DMS114 treated with DMSO at 0.1 percent for 48 hours (cell line): ENCODE measurements around the gene KIRREL3.

Experiments used
- DNase-seq: peaks from one replicate; lab custom pipeline; 2025; ENCODE audit not compliant: unreplicated experiment; lab: John Stamatoyannopoulos, UW

KIRREL3 gene

GRCh38 chr11:126519764-126520734 lies 480.5 kb downstream of the KIRREL3 start:
- no peak for DNase-seq

DNA sequence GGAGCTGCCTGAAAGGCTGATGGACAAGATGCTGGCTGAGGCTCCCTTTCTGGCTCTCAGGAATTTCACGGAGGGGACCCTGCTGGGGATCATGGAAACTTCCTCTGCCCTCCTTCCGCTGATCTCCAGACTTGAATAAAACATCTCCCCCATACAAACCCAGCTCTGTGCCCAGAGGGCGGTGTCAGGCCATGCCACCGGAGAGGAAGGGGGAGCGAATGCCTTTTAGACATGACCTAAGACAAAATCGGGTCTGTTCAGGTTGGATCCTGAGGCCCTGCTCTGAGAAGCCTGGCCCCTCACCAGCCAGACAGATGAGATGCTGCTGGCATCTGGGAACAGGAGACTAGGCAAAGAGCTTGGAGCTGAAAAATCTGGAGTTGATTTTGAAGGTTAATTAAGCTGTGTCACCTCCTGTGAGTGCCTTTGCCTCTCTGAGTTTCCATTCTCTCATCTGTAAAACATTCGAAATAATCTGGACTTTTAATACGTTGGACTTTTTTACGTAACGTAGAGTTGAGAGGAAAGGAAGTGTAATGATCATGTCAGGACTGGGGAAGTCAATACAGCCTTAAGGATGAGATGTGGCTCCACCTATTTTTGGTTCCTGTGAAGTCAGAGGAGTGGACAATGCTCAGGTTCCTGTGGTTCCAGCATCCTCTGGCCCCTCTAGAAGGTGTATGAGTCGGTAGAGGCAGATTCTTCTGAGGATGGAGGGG lies 481.4 kb downstream of the KIRREL3 start:
- no peak for DNase-seq

GRCh38 chr11:126518071-126518971 lies 482.2 kb downstream of the KIRREL3 start:
- DNase-seq = no peak

- no peak for DNase-seq
Measured at GRCh38 chr11:126515501-126515900, 485.1 kb downstream of the KIRREL3 start.

- DNase-seq = no peak
Measured at GRCh38 chr11:126514061-126514693, 486.4 kb downstream of the KIRREL3 start.

GRCh38 chr11:126512741-126513715 lies 487.5 kb downstream of the KIRREL3 start:
- no peak for DNase-seq

GRCh38 chr11:126512251-126512650 lies 488.3 kb downstream of the KIRREL3 start:
- DNase-seq = no peak

GRCh38 chr11:126511475-126512115 lies 489.0 kb downstream of the KIRREL3 start:
- DNase-seq = no peak

DNA sequence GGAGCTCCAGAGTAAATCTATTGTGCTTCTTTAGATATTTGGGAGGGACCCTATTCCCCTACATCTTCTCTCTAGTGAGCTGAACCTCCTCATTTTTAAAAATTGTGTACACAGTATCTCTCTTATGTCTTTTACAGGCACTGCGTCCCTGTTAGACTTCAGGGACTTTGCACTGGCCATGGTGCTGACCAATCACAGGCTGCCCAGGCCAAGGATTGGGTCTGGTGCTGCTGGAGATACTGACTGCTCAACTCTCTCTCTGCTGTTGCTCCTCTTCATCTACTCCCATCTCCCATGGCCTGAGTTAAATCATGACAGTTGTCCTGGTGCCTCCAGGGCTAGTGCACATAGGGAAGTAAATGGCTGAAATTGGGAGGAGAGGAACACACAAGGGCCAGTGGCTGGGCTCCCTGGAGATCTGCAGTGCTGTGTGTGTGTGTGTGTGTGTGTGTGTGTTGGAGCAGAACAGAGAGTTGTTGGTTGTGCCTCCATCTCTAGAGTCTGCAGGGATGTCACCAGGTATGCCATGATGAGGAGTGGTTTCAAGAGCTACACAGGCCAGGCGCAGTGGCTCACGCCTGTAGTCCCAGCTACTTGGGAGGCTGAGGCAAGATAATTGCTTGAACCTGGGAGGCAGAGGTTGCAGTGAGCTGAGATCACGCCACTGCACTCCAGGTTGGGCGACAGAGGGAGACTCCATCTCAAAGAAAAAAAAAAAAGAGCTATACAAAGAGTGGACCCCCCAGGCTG lies 489.8 kb downstream of the KIRREL3 start:
- no peak for DNase-seq

GRCh38 chr11:126507646-126508045 lies 492.9 kb downstream of the KIRREL3 start:
- no peak for DNase-seq

DNA sequence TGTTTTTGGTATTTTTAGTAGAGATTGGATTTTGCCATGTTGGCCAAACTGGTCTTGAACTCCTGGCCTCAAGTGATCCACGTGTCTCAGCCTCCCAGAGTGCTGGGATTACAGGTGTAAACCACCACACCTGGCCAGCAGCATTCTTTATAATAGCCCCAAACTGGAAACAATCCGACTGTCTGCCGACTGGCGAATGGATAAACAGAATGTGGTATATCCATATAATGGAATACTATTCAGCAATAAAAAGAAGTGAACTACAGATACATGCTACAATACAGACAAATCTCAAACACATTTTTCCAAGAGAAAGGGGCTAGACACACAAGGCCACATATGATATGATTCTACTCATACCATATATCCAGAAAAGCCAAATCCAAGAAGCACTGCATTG lies 493.8 kb downstream of the KIRREL3 start:
- no peak for DNase-seq

DNA sequence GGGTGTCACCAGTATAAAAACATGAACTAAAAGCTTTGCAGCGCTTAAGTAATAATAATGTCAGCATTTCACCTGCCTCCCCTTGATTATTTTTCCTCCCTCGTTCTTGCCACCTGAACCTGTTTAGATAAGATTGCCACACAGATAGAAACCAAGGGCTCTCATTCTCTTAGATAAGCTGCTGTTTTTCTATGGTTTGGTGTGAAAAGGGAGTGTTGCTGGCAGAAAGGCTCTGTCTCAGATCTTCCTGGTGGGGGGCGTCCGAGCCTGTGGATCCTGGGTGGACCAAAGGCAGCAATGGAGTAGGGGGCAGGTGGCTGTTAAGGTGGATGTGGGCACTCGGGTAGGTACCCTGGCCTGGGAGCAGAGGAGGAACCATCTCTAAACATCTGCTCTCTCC lies 497.6 kb downstream of the KIRREL3 start:
- no peak for DNase-seq

- DNase-seq = no peak
Measured at GRCh38 chr11:126502159-126502558, 498.4 kb downstream of the KIRREL3 start.

GRCh38 chr11:126501641-126502040 lies 498.9 kb downstream of the KIRREL3 start:
- DNase-seq = no peak

DNA sequence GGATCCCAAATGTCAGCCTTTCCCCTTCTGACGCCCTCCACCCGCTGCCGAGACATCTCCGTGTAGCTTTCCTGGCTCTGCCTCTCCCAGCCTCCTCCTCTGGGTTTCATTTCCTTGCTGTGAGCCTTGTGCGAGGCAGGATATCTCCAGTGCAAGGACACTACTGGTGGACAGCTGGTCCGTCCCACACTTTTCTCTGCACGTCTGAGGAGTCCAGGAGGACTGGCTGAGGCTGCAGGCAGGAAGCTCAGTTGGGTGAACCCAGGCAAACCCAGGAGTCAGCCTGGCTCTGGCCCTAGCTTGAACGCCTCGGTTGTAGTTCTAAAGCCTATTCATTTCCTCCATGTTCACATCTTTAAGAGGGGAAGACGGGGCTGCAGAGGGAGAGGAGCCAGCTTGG lies 499.6 kb downstream of the KIRREL3 start:
- DNase-seq = no peak

DNA sequence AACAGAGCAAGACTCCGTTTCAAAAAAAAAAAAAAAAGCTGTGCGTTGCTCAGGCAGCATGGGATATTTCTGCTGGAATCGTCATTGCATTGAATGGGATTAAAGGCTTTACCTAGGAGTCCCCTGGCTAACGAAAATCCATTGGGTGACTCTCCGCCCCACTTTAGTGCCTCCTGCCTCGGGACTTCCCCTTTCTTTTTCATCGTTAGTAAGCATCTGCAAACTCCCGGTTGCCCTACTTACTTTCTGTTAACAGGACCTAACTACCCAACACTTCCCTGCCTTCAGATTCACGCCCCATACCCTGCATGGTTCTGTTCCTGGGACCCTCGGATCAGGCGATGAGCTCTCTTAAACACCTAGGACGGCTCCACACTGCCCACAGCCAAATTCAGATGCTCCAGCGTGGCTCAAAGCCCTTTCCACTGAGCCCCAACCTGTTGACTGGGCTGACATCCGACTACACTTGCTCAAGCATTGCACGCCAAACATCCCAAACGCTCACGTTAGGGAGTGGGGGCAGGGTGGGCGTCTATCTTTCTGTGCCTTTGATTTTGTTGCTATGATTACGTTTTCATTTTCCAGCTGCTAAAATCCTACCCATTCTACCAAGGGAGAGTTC lies 501.3 kb downstream of the KIRREL3 start:
- no peak for DNase-seq

- DNase-seq = no peak
Measured at GRCh38 chr11:126498281-126498680, 502.3 kb downstream of the KIRREL3 start.
